ENCODE data around the gene PHF2. TPM values are rescaled to one million over a fixed set of nuclear protein-coding genes. Genes with fewer than 3 reads are reported as not detected.

The PHF2 gene
- total RNA-seq, 1 experiment from 2014 or later, result 18.9 TPM

GRCh38 chr9:93667006-93667405 lies 90.6 kb downstream of the PHF2 start:
- TF ChIP-seq CTCF (IDR thresholded peaks at IDR 0.05; ENCODE audit: unreplicated experiment), result no peak
- Mint-ChIP-seq H3K27ac (ENCODE audit: low read depth, unreplicated experiment) (no peak overlapping the region), H3K27me3 (ENCODE audit: insufficient read depth, unreplicated experiment) (no peaks in the 10 kb centered on the region), H3K4me1 (ENCODE audit: insufficient read depth, unreplicated experiment) (no peaks in the 10 kb centered on the region), H3K36me3 (ENCODE audit: insufficient read depth, unreplicated experiment) (no peaks in the 10 kb centered on the region), H3K4me3 (ENCODE audit: unreplicated experiment) (no peak overlapping the region), H3K9me3 (ENCODE audit: unreplicated experiment) (no peaks in the 10 kb centered on the region)
- POLR2A ChIA-PET, result no interaction called here
- CTCF ChIA-PET, result interaction anchor here (1.0 kb wide), 1 partner anchor 335 kb away, joined by 3 read pairs; no protein-coding TSS in a partner anchor
- no TSS peak for BruUV-seq (replicated peaks)
- intact Hi-C loops (cut with micrococcal nuclease), result no loop called here
- DNase-seq (ENCODE audit: unreplicated experiment), result no peak

DNA sequence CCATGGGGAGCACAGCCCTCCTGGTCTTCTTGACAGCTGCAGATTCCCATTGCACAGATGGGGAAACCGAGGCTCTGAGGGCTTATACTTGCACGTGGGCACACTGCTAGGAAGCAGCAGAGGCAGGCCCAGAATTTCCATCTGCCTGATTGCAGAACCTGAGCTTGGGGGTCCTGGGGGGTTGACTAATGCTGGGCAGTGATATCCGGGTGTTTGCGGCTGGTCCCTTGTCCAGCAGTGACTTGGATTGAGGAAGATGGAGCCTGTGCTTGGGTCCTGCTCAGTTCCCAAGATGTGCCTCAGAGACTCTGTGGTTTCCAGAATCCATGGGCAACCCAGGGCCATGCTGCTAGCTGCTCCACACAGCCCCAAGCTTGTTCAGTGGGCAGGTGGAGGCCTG lies 91.2 kb downstream of the PHF2 start:
- no peak for TF ChIP-seq CTCF (IDR thresholded peaks at IDR 0.05; ENCODE audit: unreplicated experiment)
- Mint-ChIP-seq H3K4me3 (ENCODE audit: unreplicated experiment) (no peak overlapping the region), H3K4me1 (ENCODE audit: insufficient read depth, unreplicated experiment) (no peaks in the 10 kb centered on the region), H3K36me3 (ENCODE audit: insufficient read depth, unreplicated experiment) (no peaks in the 10 kb centered on the region), H3K9me3 (ENCODE audit: unreplicated experiment) (no peaks in the 10 kb centered on the region), H3K27ac (ENCODE audit: low read depth, unreplicated experiment) (no peak overlapping the region), H3K27me3 (ENCODE audit: insufficient read depth, unreplicated experiment) (no peaks in the 10 kb centered on the region)
- intact Hi-C loops (cut with micrococcal nuclease), result no loop called here
- no TSS peak for BruUV-seq (replicated peaks)
- POLR2A ChIA-PET, result no interaction called here
- CTCF ChIA-PET, result interaction anchor here (1.0 kb wide), 1 partner anchor 334 kb away, joined by 3 read pairs; no protein-coding TSS in a partner anchor
- no peak for DNase-seq (ENCODE audit: unreplicated experiment)

- H3K27me3 Mint-ChIP-seq (ENCODE audit: insufficient read depth, unreplicated experiment), result no peaks in the 10 kb centered on the region
- CTCF ChIA-PET, result interaction anchor here (0.6 kb wide), 1 partner anchor 24 kb away, joined by 3 read pairs; no protein-coding TSS in a partner anchor
- H3K4me1 Mint-ChIP-seq (ENCODE audit: insufficient read depth, unreplicated experiment), result no peaks in the 10 kb centered on the region
- no peak for TF ChIP-seq CTCF (IDR thresholded peaks at IDR 0.05; ENCODE audit: unreplicated experiment)
- BruUV-seq (replicated peaks), result no TSS peak
- no peaks in the 10 kb centered on the region for H3K9me3 Mint-ChIP-seq (ENCODE audit: unreplicated experiment)
- intact Hi-C loops (cut with micrococcal nuclease), result no loop called here
- H3K27ac Mint-ChIP-seq (ENCODE audit: low read depth, unreplicated experiment), result no peak overlapping the region
- POLR2A ChIA-PET, result no interaction called here
- DNase-seq (ENCODE audit: unreplicated experiment), result no peak
- H3K36me3 Mint-ChIP-seq (ENCODE audit: insufficient read depth, unreplicated experiment), result no peaks in the 10 kb centered on the region
- H3K4me3 Mint-ChIP-seq (ENCODE audit: unreplicated experiment), result no peak overlapping the region
Observed at GRCh38 chr9:93668261-93668871, 92.0 kb downstream of the PHF2 start.

DNA sequence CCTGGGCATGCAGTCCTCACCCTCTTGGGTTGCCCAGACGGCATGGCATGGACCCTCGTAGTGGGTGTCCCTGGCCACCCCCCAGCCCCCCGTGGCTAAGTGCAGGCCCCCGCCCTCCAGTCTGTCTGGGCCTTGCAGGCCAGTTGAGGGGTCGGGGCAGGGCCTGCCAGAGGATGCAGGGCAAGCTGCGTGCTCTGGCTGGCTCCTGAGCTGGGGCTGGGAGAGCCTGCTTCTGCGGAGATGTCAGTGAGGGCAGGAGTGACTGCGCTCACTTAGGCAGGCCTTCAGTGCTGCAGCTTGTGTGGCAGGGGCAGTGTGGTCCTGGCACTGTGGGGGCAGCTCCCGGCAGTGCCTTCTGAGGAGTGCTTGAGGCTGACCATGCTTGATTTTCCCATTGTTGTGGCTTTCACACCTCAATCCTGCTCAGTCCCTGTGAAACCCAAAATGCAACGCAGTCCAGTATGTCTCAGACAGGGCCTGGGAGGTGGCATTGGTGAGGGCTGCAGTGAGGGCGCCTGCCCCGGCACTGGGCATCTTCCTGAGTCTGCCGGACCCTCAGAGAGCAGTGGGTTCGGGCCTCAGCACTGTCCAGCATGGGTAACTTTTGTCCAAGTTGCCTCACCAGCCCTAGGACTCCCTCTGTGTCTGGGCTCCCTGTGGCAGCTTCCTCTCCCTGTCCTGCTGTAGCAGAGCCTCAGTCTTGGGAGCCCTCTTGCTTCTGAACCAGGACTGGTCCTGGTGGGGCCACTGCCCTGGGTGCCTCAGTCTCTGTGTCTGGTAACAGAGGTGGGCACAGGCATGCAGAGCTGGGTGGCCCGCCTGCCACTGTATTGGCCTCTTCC lies 93.0 kb downstream of the PHF2 start:
- no peak overlapping the region for H3K27ac Mint-ChIP-seq (ENCODE audit: low read depth, unreplicated experiment)
- no peaks in the 10 kb centered on the region for H3K27me3 Mint-ChIP-seq (ENCODE audit: insufficient read depth, unreplicated experiment)
- ChIA-PET CTCF (no interaction called here), POLR2A (no interaction called here)
- H3K9me3 Mint-ChIP-seq (ENCODE audit: unreplicated experiment), result no peaks in the 10 kb centered on the region
- intact Hi-C loops (cut with micrococcal nuclease), result no loop called here
- H3K36me3 Mint-ChIP-seq (ENCODE audit: insufficient read depth, unreplicated experiment), result no peaks in the 10 kb centered on the region
- TF ChIP-seq CTCF (IDR thresholded peaks at IDR 0.05; ENCODE audit: unreplicated experiment), result no peak
- no peak overlapping the region for H3K4me3 Mint-ChIP-seq (ENCODE audit: unreplicated experiment)
- no TSS peak for BruUV-seq (replicated peaks)
- DNase-seq (ENCODE audit: unreplicated experiment), result no peak
- H3K4me1 Mint-ChIP-seq (ENCODE audit: insufficient read depth, unreplicated experiment), result no peaks in the 10 kb centered on the region

Data from MCF 10A (cell line).